ENCODE results near the gene PRM3.

The PRM3 gene

DNA sequence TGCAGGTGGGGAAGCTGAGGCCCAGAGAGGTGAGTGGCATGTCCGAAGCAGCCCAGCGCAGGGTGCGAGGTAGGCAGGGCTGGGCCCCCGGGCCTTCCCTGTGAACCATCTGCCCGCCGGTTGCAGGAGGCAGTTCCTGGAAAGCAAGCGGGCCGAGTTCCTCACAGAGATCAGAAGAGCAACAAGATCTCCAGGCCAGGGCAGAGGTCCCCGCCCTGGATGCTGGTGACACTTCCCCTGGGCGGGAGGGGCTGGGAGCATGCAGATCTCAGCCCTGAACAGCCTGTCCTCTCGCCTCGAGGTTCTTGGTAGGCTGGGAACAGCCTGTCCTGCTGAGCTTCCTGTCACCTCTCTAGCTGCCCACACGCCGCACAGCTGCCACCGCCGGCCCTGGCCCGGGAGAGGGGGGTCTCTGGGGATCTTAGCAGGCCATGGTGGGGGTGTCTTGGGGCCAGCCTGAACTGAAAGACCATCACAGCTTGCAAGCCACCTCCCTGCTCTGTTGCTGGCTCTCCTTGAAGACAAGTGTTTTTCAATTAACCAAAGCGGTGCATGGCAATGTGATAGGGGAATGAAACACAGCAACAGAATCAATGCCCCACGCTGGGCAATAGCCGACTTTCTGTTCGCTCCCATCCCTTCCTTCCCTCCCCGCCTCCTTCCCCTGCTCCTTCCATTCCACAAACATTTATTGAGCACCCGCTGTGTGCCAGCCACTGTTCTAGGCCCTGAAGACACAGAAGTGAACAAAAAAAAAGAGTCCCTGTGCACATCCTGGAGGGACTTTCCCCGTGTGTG lies 49.1 kb downstream of the PRM3 start:
- DNase-seq: no peak

Measured in NCI-H2081 treated with DMSO at 0.1 percent for 48 hours (cell line).